GM19395 (cell line): ENCODE results near the gene PPP1R16B.
A peak's percentile ranks its signal among the peaks of the same experiment; 100 is the strongest.

Experiments used
- ATAC-seq: cut with Tn5 transposase; IDR thresholded peaks from one replicate; pipeline ENCODE4 v1.9.1; 2021; ENCODE audit warnings: mild to moderate bottlenecking, moderate library complexity; ENCODE audit not compliant: unreplicated experiment

PPP1R16B gene

DNA sequence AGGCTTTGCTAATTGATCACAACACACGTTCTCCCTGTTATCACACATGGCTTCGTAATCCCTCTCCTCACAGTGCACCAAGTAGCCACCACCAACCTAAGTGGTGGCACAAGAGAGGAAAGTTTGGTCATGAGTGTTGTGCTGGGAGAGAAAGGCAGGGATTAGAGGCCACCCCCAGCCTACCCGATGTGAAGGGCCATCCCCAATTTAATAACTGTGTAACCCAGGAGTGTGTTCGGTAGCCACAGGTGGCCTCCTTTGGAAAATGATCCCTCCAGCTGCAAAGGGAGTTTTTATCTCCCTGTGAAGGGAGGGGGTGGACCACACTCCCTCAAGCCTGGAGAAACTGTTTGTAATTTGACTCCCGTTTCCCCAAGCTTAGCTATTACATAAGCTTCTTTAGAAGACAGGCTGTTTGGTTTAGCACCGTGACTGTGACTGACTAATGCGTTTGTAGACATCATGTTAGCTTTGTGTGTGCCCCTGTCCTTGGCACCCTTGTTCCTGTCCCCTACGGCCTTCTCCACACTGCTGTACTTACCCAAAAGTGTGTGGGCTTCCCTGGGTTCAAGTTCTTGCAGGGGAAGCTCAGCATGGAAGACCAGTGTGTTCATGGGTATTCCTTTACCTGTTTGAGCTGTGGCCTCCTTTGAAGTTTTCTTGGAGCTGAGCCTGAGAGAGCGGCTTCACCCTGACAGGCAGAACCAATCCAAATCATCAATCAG is 20.6 kb downstream of the PPP1R16B start:
- no peak for ATAC-seq

DNA sequence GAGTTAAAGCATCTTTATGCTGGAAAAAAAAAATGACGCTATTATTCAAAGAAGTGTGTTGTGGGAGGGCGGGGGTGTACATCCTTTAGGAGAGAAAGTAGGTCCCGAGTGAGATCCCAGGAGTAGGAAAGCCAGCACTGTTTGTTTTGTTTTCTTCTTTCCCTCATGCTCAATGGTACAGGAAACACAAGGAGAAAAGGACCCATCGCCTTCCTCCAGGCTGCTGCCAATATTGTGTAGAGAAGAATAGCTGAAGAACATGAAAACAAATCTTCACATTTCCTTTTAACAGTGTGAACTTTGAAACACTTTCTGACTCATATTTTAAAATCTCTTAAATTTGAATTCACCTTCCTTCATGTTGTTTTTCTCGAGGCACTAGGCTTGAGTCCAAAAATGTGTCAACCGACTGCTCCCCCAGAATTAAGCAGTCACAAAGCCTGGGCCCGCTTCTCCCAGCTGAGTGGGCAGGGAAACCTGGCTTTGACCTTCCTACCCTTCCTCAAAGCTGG is 22.3 kb downstream of the PPP1R16B start:
- ATAC-seq = no peak

DNA sequence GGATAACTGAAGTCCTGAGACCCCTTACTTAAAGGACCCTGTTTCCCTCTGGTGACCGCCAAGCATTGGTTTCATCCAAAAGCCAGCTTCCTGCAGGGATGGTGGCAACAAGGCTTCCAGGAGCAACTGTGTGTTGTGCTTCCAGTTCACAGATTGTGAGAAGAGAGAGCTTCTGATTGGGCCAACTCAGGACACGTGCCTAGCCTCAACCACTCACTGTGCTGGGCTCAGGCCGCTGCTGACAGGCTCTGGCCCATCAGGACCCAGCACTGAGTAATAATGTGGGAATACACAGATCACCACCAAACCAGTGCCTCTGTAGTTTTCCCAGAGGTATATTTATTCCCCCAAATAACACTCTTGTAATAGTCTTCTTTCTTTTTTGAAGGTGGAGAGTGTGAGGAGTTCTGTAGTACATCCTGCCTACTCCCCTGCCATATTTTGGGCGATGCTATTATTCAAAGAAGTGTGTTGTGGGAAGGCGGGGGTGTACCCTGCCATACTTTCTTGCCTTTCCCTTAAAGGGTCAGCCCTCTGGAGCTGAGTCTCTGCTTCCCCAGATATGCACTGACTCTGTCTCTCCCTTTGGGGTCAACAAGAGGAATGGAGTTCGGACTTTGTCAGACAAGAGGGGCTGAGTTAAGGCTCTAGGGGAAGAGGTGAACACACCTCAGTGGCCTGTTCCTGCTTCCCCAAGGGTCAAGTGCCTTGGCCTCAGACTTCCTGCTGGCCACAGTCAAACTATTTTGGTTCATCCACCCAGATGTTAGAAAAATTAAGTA is 23.2 kb downstream of the PPP1R16B start:
- no peak for ATAC-seq

DNA sequence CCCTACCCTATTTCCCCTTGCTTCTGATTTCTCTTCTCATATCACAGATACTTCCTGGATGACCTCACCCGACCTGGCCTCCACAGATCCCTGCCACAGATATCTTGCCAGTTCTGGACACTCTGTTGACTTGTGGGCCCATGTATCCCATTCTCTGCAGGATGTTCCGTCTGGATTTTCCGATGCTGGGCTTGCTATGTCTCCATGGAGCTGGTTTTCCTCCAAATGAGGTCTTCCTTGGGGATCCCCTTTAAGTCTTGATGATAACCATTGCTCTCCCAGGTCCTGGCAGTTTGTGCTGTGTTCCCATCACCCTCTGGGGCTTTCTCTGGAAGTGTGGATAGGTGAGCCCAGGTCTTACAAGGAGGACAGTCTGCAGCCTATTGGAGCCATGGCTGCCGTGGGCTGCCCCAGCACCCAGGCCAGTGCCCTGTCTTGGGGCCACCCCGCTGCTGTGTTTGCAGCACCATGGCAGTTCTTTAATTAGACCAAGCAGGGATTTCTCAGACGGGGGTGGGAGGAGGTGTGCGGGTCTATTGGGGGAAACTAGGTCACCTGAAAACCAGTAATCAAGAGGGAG is 23.9 kb downstream of the PPP1R16B start:
- no peak for ATAC-seq

DNA sequence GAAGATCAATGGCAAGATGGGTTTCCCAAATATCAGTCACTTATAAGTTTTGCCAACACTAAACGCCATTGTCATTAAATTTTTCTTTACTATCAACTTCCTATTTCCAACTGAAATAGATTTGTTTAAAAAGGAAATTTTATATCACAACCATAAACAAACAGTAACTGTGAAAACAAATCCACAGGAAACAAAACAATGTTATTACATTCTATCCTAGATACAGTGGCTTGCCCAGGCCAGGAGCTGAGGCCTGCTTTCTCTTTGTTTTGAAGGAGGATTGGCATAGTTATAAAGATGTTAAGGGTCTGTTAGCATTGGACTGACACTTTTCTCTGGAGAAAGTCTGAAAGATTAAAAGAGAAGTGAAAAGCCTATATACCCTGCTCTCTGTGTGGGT is 24.9 kb downstream of the PPP1R16B start:
- ATAC-seq = no peak

DNA sequence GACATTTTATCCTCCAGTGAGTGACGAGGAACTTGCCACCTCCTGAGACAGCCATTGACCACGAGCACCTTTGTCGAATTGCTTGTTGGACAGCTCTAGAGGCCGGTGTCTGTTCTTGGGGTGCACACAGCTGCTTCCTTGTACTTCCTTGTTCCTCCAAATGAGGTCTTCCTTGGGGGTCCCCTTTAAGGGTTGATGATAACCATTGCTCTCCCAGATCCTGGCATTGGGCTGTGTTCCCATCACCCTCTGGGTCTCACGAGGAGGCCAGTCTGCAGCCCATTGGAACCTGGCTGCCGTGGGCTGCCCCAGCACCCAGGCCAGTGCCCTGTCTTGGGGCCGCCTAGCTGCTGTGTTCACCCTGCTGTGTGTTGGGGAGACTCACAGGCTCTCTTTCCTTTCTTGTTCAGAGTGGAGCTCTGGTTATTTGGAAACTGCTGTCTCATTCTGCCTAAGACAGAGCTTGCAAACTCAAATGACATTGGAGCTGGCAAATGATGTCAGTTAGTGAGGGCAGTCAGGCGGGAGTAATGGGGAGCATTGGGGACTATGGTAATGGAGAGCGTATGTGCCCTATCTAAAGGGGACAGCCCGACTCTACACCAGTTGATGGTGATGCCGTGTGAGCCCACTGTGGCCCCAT is 25.7 kb downstream of the PPP1R16B start:
- ATAC-seq = no peak

DNA sequence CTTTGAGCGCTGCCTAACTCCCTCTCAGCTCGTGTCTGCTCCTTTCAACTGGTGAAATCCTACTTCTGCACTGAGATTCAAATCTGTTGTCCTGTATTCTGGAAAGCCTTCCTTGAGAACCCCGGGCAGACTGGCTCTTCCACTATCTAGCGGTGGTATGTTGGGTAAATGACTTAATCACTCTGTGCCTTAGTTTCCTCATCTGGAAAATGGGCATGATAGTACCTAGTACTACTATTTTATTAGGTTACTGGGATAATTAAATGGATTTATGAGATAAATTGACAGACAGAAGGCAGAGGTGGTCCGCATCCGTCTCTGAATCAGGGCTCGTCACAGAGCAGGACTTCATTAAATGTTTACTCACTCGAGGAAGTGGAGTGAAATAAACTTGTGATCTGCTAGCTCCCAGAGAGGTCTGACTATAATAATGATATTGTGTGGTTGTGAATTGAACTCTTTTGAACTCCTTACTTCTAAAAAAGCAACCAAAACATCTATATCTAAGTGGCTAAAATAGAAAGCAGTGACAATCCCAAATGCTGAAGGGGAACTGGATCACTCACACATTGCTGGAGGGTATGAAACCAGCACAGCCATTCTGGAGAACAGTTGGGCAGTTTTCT is 26.6 kb downstream of the PPP1R16B start:
- no peak for ATAC-seq

DNA sequence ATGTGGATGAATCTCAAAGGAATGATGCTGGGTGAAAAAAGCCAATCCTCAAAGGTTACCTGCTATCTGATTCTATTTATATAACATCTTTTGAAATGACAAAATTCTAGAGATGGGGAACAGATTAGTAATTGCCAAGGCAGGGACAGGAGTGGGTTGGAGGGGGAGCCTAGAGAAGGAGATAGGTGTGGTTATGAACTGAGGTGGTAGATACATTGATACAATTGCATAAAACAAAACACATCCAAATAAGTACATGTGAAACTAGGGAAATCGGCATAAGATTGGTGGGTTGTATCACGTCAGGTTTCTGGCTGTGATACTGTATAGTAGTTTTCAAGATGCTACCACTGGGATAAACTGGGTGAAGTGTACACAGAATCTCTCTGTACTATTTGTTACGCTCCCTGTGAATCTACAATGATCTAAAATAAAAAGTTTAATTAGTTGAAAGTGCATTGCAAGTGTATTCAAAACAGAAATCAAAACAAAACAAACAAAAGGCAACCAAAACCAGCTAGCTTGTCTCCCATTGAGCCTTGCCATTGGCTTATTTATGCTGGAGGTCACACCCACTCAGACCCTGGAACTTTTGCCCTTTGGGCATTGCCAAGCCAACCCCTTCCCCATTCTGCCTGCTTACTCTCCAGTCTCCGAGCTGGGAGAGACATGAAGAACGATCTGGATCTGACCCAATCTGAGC is 27.8 kb downstream of the PPP1R16B start:
- no peak for ATAC-seq

DNA sequence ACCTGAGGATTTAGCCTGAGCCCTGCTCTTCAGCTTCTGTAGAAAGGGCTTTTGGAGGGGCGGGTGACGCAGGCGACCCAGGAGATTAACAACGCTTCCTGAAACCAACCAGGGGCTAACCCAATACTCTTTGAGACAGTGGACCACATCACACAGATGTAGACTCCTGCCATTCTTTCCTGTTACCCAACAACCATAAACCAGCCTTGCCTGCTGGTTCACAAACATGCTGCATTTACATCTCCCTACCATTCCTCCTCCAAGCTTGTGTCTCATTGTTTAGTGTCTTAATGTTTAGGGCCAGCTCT is 28.3 kb downstream of the PPP1R16B start:
- ATAC-seq = no peak

DNA sequence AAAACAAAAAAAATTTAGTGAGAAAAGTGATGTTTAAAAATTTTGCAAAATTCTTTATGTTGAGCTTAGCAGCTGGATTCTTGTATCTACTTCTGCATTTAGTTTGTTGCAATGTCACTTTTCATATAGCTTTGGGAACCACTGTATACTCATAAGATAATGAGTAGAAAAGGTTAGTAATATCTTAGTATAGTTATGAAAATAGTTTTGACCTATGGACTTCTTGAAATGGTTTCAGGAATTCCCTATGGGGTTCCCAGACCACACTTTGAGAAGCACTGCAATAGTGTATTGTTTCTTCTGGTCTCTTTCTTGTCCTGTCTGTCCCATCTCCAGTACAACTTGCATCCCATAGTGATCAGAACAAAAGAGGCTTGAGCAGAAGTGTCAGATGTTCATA is 29.4 kb downstream of the PPP1R16B start:
- no peak for ATAC-seq

DNA sequence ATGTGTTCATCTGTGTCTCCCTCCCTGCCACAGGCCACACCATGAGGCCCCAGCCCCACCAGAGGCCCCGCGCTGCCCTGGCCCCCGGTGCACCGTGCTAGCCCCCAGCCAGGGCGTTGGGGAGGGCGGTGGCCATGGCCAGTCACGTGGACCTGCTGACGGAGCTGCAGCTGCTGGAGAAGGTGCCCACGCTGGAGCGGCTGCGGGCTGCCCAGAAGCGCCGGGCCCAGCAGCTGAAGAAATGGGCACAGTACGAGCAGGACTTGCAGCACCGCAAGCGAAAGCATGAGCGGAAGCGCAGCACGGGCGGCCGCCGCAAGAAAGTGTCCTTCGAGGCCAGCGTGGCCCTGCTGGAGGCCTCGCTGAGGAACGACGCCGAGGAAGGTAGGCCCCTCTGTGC is 30.3 kb downstream of the PPP1R16B start:
- ATAC-seq = no peak

DNA sequence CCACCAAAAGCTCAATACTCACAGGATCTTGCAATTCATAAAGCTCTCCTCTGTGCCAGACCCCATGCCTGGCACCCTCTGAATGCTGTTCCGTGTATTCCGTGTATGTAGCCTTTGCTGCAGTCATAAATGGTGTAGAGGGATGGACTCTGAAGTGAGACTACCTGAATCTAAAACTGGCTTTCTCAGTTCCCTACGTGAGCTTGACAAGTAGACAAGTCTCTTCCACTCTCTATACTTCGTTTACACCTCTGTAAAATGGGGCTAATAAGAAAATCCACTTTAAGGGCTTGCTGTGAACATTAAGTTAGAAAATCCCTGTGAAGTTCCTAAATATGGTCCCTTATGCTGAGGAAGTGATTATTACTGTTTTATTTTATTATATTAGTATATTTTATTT is 31.5 kb downstream of the PPP1R16B start:
- peak; percentile 63 for ATAC-seq

DNA sequence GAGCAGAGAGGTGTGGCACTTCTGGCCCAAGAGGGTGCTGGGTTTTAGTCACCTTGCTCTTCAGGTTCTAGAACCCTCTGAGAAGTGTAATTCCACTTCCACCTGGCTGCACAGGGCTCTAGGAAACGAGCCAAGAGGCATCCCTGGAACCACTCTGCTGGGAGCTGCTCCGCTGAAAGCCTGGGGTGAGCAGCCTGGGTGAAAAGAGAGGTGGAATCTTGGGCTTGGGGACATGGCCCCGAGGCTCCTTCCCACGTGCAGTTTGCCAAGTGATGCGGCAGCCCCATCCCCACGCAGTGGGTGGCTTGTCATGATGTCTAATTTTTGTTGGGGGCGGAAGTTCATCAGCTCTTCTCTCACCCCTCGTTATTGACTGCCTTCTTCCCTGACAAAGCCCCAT is 32.8 kb downstream of the PPP1R16B start:
- ATAC-seq = no peak

DNA sequence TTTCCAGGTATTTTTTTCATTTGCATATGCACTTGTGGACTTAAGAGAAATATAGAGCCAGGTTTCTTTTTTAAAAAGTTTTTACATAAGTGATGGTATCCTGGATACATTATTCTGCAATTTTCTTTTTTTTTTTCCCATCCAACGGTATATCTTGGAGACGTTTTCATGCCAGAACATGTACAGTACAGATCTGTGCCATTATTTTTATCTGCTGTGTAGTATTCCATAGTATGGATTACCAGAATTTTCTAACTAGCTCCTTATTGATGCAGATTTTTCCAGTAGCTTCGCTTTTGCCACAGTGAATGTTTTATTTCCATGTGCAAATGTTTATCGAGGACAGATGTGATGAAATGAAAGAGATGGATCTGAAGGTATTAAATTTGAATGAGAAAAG is 34.1 kb downstream of the PPP1R16B start:
- no peak for ATAC-seq

DNA sequence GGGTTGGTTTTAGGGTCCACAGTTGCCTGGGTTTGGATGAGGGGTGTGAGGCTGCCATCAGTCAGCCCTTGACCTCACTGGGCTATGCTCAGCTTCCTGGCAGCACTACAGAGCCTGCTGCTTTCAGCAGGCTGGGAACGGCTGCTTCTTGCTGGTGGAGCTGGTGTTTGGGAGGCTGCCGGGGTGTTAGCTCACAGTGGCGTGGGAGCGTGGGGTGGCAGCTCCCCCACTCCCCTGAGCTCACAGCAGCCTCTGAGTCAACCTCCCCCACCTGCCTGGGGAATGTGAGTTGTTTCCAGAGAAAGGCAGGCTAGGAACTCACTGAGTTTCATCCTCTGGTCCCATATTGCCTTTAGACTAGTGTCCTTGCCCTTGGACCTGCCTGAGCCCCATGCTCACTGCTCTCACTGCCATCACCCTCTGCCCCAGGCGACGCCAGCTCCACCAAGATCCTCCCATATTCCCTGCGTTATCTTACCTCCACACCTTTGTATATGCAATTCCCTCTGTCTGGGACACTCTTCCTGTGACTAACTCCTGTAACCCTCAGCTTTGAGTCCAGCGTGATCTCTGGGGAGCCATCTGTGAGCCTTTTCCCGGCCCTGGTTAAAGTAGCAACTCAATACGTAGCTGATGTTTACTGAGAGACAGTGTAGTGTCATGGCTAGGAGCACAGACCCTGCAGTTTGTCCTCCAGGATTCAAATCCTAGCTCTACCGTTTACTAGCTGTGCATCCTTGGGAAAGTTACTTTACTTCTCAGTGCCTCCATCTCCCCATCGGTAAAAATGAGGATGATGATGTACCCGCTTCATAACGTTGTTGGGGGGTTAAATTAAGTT is 34.8 kb downstream of the PPP1R16B start:
- no peak for ATAC-seq

DNA sequence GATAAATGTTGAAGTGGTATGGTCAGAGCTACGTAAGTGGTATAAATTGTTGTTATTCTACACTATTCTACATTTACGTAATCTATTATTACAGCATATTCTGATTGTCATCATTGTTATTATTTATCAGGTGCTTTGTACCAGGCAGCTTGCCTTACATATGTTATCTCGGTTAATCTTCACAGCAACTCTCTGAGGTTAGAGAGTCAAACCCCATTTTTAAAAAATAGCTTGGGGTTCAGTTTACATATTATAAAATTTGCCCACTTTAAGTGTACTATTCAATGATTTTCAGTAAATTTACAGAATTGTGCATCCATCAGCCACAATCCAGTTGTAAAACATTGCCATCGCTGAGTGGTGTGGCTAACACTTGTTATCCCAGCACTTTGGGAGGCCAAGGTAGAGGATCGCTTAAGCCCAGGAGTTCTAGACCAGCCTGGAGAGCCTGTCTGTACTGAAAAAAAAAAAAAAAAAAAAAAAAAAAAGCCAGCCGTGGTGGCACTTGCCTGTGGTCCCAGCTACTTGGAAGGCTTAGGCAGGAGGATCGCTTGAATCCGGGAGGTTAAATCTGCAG is 35.5 kb downstream of the PPP1R16B start:
- no peak for ATAC-seq

DNA sequence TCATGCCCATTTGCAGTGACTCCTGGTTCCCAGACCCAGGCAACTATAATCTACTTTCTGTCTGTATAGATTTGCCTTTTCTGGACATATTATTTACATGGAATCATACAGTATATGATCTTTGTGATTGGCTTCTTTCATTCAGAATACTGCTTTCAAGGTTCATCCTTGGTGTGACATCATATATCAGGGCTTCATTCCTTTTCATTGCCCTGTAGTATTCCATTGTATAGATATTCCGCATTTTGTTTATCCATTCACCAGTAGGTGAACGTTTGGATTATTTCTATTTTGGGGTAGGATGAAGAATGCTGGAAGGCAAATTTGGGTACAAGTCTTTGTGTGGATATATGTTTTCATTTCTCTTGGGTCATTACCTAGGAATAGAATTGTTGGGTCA is 36.1 kb downstream of the PPP1R16B start:
- ATAC-seq = no peak

DNA sequence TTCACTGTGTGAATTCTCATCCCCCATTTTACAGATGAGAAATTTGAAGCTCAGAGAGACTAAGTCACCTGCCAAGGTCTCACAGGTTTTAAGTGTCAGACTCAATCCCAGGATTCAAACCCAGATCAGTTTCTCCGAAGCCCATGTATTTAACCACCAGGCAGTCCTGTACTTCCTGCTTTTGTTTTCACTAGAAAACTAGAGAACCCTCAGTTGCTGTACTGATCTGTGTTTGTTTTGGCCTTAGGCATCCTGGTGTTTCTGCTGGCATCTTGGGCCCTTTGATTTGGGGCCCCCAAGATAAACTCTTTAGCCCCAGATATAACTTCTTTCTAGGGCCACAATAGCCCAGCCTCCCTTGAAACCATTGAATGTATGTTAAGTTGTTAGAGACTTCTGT is 36.5 kb downstream of the PPP1R16B start:
- ATAC-seq = peak; percentile 45

DNA sequence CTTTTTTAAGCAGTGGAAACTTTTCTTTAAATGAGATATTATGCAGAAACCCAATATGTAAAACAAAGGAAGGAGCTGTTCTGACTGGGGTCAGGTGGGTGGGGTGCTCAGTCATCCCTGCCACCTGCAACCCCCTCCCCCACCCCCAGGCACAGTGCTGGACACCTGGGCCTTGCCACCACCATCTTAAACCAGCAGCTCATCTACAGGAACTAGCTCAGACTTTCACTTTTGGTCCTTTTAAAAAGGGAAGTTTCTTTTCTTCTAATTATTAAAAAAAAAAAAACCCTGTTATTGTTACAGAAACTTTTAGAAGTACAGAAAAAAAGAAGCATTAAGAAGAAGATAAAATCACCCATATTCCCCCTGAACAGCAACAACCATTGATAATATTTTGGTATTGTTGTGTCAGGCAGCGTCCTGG is 37.1 kb downstream of the PPP1R16B start:
- ATAC-seq = peak; percentile 90
